Measurements from ENCODE around the gene SARNP. TPM values are rescaled to one million over a fixed set of nuclear protein-coding genes. Genes with fewer than 3 reads are reported as not detected.
A peak's percentile ranks its signal among the peaks of the same experiment; 100 is the strongest.

The SARNP gene
- total and polyA plus RNA-seq, 3 donors from 2014 or later: 88.3 to 99.2 (median 96.3) TPM

DNA sequence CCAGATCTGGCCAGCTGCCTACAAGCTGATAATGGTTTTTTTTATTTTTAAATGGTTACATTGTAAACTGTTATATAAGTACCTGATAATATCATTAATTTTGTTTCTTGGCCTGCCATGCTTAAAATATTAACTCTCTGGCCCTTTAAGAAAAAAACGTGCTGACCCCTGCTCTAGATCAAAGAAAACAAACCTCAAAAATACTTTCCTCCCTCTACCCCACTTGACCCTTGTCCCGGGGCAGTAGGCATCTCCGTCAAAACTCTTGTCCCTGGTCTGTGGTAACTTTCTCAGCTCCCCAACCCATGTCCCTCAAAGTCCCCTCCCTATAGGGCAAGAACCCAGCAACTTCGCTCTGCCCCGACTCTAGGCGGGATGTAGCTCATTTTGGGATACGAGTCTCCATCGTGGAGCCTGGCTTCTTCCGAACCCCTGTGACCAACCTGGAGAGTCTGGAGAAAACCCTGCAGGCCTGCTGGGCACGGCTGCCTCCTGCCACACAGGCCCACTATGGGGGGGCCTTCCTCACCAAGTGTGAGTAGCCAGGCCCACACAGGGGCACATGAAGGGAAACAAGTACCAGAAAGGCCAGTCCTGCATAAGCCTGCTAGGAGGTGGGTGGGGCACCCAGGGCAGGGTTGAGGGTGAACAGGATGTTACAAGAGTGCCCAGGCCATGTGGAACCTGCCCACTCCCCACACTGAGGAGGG lies 93.9 kb downstream of the SARNP start:
- no peaks in the 10 kb centered on the region for H3K9me3 ChIP-seq
- no peak overlapping the region for H3K4me3 ChIP-seq
- 32 to 50% methylated on average over 6 to 10 of the region's 10 CpGs for WGBS, 2 donors
- H3K27ac ChIP-seq: peak overlapping the region in 1 of 2 donors; percentile 56
- DNase-seq: no peak
- H3K36me3 ChIP-seq (ENCODE audit: low read depth, missing control alignments): no peaks in the 10 kb centered on the region
- no peaks in the 10 kb centered on the region for H3K27me3 ChIP-seq
- no peak for TF ChIP-seq CTCF (IDR thresholded peaks at IDR 0.05)
- peaks cover 51% of the 10 kb centered on the region for H3K4me1 ChIP-seq
- intact Hi-C loops (cut with DNase I; ENCODE audit: low total_unique reads): no loop called here

- peaks cover 58% of the 10 kb centered on the region for H3K4me1 ChIP-seq
- H3K27ac ChIP-seq: no peak overlapping the region
- no peak overlapping the region for H3K4me3 ChIP-seq
- no peak for DNase-seq
- 95 to 98% methylated on average over 8 of the region's 8 CpGs for WGBS, 2 donors
- no peaks in the 10 kb centered on the region for H3K9me3 ChIP-seq
- no peak for TF ChIP-seq CTCF (IDR thresholded peaks at IDR 0.05)
- no peak for TF ChIP-seq POLR2A (IDR thresholded peaks at IDR 0.05)
- H3K36me3 ChIP-seq (ENCODE audit: low read depth, missing control alignments): no peaks in the 10 kb centered on the region
- no peaks in the 10 kb centered on the region for H3K27me3 ChIP-seq
- intact Hi-C loops (cut with DNase I; ENCODE audit: low total_unique reads): no loop called here
Measured at GRCh38 chr12:55722948-55723347, 94.6 kb downstream of the SARNP start.

DNA sequence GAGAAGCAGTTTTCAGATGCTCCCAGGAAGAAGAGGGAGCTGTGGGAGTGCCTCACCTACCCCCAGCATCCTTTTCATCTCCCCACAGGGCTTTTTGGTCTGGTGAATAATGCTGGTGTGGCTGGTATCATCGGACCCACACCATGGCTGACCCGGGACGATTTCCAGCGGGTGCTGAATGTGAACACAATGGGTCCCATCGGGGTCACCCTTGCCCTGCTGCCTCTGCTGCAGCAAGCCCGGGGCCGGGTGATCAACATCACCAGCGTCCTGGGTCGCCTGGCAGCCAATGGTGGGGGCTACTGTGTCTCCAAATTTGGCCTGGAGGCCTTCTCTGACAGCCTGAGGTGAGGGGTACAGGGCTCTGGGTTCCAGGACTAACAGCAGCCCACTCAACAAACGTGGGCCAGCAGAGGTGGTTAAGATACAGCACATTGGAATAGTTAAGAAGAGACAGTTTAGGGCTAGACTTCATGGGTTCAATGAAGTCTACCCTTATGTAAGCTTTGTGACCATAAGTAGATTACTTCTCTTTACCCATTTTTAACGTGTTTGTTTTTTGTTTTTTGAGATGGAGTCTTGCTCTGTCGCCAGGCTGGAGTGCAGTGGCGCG lies 95.8 kb downstream of the SARNP start:
- Histone ChIP-seq H3K36me3 (ENCODE audit: low read depth, missing control alignments) (no peaks in the 10 kb centered on the region), H3K4me3 (no peak overlapping the region), H3K27me3 (no peaks in the 10 kb centered on the region), H3K4me1 (peaks cover 58% of the 10 kb centered on the region), H3K27ac (peak overlapping the region in 1 of 2 donors; percentile 22), H3K9me3 (no peaks in the 10 kb centered on the region)
- TF ChIP-seq CTCF (IDR thresholded peaks at IDR 0.05): no peak
- TF ChIP-seq POLR2A (IDR thresholded peaks at IDR 0.05): no peak
- no peak for DNase-seq
- 71 to 77% methylated on average over 5 to 14 of the region's 14 CpGs for WGBS, 2 donors
- intact Hi-C loops (cut with DNase I; ENCODE audit: low total_unique reads): no loop called here

DNA sequence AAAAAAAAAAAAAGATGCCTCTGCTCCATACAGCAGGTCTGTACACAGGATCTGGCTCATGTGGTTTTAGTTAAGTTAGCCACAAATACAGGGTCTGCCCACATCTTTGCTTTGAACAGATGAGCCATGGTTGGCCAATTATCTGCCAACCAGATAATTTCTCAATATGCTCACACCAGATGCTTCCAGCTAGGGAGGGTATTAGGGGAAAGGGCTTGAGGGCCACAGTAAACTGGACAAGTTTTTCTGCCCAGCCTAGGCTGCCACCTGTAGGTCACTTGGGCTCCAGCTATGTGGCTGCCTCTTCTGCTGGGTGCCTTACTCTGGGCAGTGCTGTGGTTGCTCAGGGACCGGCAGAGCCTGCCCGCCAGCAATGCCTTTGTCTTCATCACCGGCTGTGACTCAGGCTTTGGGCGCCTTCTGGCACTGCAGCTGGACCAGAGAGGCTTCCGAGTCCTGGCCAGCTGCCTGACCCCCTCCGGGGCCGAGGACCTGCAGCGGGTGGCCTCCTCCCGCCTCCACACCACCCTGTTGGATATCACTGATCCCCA lies 96.6 kb downstream of the SARNP start:
- H3K36me3 ChIP-seq (ENCODE audit: low read depth, missing control alignments): no peaks in the 10 kb centered on the region
- no peaks in the 10 kb centered on the region for H3K27me3 ChIP-seq
- 42 to 67% methylated on average over 3 to 9 of the region's 9 CpGs for WGBS, 2 donors
- H3K27ac ChIP-seq: peak overlapping the region in 1 of 2 donors; percentile 22
- H3K9me3 ChIP-seq: no peaks in the 10 kb centered on the region
- H3K4me3 ChIP-seq: no peak overlapping the region
- TF ChIP-seq CTCF (IDR thresholded peaks at IDR 0.05) (peak; percentile 27 to 43 (median 36)), POLR2A (IDR thresholded peaks at IDR 0.05) (no peak)
- intact Hi-C loops (cut with DNase I; ENCODE audit: low total_unique reads): no loop called here
- H3K4me1 ChIP-seq: peaks cover 56% of the 10 kb centered on the region
- DNase-seq: peak; percentile 75
